MG63 (cell line): ENCODE results near the gene ALDH1L1. TPM values are rescaled to one million over a fixed set of nuclear protein-coding genes. Genes with fewer than 3 reads are reported as not detected.

Source experiments
- DNase-seq: peaks from one replicate; pipeline ENCODE4 v3.0.0-alpha.2; 2020
- H3K27me3 ChIP-seq: fragments of 250-450 bp; sonication (Bioruptor Pico); 2 replicates; pipeline ENCODE4 v1.5.1; 2020; ENCODE audit warnings: mild to moderate bottlenecking, moderate library complexity
- H3K36me3 ChIP-seq: fragments of 250-450 bp; sonication (Bioruptor Pico); 2 replicates; pipeline ENCODE4 v1.5.1; 2020; ENCODE audit warnings: mild to moderate bottlenecking, moderate library complexity
- H3K4me3 ChIP-seq: fragments of 250-450 bp; sonication (Bioruptor Pico); 2 replicates; pipeline ENCODE4 v1.5.1; 2020; ENCODE audit warnings: mild to moderate bottlenecking, moderate library complexity
- H3K9me3 ChIP-seq: fragments of 250-450 bp; sonication (Bioruptor Pico); 2 replicates; pipeline ENCODE4 v1.5.1; 2020; ENCODE audit warnings: mild to moderate bottlenecking, moderate library complexity
- total RNA-seq: library from RNA; depleted of rRNA; stranded (reverse); fragments of >200 nt; shearing (Covaris generic); gene quantifications from 2 replicates; pipeline ENCODE4 v1.2.3, GENCODE V29; 2014; ENCODE audit warnings: low replicate concordance

ALDH1L1 gene
- total RNA-seq, 1 experiment from 2014 or later = not detected

DNA sequence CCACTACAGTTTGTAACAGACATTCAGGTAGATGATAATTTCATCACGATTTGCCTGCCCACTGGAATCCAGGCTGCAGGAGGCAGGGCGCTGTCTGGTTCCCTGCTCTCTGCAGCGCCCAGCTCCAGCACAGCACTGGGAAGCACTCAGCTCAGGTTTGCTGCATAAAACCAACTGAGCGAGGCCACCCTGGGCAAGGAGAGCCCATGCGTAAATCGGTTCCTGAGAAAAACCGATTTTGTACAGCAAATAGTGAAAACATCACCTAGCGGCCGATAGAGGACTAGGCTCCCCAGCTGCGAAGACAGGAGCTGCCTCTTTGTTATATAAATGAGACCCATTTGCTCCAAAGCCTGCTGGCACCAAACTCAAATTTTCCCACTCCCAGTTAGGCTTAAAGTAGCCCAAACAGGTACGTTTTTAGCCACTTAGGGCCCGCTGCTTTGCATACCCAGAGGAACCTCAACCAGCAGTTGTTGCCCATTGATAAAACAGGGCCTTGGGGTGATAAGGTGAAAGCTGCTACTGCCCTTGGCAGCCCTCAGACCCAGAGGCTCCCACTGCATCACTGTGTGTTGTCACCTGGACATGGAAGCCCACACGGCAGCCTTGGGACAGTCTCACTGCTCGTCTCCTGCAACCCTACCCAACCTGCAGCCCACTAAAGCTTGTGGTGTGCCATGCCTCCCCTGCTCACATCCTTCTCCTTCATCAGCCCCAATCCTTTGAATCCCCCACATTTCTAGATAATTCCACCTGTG is 47.5 kb downstream of the ALDH1L1 start:
- no peak overlapping the region for H3K4me3 ChIP-seq
- H3K27me3 ChIP-seq = no peaks in the 10 kb centered on the region; the same call in 1 of the 2 replicates
- H3K36me3 ChIP-seq = no peaks in the 10 kb centered on the region
- no peaks in the 10 kb centered on the region for H3K9me3 ChIP-seq
- DNase-seq = no peak

DNA sequence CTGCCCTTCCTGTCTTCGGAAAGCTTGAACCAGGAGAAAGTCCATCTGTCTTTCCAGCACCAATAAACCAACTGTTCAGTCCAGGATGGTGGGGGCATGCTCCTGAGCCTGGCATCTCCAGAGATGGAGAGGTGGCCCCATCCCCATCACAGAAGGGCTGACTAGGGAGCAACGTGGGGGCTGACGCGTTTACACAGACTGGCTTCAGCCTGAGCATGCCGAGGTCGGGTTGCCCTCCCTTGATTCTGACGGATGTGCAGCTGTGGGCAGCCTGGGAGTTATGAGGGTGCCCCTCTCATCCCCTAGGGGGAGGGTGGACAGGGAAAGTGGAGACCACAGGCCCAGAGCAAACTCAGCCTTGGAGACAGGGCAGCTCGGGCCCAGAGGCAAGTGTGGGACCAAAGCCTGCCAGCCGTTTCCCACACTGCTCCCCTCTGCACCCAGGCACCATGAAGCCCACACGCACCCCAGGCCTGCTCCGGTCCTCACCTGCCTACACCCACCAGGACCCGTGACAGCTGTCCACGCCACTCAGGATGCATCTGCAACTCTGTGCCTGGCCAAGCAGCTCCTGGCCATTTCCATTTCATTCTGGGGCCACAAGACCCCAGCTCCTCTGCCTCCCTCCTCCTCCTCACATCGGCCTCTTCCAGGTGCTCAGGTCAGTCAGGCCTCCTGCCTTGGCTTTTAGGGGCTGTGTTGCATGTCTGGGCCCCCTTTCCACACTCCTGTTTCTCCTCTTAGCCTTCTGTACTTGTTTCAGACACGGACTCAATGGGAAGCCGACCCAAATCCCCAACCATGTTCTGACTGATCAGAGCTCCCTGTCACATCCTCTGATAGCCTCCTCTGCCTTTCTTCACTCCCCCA is 48.3 kb downstream of the ALDH1L1 start:
- no peak overlapping the region for H3K4me3 ChIP-seq
- H3K9me3 ChIP-seq = no peaks in the 10 kb centered on the region
- no peaks in the 10 kb centered on the region for H3K36me3 ChIP-seq
- H3K27me3 ChIP-seq = no peaks in the 10 kb centered on the region; the same call in 1 of the 2 replicates
- DNase-seq = no peak

DNA sequence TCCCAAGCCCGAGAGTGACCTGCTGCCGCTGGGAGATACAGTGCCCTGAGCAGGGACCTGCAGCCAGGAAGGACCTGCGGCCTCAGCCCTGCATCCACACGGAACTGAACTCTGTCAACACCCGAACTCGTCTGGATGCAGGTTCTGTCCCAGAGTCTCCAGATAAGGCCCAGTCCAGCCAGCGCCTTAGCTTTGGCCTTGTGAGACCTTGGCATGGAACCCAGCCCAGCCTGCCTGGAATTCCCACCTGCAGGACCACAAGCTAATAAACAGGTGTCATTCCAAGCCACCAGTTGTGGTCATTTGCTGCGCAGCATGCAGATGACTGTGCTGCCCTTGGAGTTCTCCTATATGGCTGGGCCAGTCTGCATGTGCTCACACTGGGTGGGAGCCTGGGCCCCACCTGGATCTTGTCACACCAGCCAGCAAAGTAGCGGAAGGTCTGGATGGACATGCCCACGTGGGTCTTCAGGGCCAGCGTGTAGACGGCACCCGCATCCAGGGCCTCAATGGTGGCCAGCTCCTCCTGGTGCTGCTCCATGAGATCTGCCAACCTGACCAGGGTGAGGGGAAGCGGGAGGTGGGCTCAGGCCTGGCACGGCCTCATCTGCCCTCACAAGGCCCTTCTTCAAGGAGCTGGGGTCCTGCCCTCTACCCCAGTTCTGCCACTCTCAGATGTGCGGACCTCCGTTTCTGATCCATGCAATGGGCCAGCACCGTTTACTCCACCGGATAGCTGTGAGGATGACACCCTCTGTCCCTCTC is 49.2 kb downstream of the ALDH1L1 start:
- no peak for DNase-seq
- Histone ChIP-seq H3K9me3 (no peaks in the 10 kb centered on the region), H3K27me3 (no peaks in the 10 kb centered on the region), H3K36me3 (no peaks in the 10 kb centered on the region), H3K4me3 (no peak overlapping the region)

DNA sequence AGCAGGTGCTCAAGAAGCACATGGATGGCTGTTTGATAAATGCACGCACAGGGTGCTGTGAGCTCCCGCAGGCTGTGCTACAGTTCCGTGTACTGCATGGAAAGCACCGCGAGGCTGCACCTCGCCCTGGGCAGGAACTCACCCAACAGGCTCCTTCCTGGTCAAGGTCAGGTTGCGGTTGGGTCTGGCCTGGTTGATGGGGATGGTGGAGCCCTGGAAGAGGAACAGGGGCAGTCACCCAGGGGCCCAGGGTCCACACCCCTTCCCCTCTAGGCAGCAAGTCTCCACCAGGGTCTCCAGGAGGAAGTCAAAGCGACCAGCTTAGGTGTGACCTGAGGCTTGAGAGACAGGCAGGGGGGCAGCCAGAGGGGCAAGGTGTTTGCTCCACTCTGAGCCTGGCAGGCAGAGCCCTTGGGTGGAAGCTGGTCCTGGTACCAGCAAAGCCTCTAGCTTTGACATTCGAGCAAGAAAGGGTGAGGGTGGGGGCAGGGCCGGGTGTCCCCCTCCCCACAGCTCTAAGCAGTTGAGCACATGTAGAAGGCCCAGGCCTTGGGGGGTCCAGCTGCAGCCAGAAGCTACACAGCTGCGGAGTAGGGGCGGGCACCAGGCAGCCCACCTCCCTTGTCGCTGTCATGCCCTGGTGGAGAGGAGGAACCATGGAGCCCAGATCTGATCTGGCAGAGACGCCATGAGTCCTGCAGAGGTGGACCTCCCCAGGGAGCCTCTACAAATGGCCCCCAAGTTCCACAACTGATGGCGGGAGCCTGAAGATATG is 50.1 kb downstream of the ALDH1L1 start:
- Histone ChIP-seq H3K27me3 (no peaks in the 10 kb centered on the region), H3K9me3 (no peaks in the 10 kb centered on the region), H3K36me3 (no peaks in the 10 kb centered on the region), H3K4me3 (no peak overlapping the region)
- no peak for DNase-seq

DNA sequence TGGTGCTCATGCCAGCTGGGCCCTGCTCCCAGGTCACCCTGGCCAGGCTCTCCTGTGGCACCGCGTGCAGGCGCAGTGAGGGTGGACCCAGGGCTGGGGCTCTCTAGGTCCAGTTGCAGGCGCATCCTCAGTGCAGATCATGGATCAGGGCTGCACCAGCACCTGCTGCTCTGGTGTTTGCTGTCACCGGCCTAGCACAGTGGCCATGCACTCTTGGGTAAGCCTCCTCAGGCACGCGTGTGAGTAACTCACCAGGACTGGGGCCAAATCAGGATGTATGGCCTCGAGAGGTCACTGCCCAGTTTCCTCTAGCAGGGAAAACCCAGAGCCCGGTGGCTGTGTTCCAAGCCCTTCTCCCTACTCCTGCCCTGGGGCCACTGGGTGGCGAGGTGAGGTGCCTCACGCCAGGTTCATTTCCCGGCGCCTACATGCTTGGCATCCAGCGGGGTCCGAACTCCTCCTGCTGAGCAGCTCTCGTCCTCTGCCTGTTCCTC is 50.9 kb downstream of the ALDH1L1 start:
- DNase-seq = peak; percentile 88
- Histone ChIP-seq H3K27me3 (no peaks in the 10 kb centered on the region), H3K9me3 (no peaks in the 10 kb centered on the region), H3K36me3 (no peaks in the 10 kb centered on the region), H3K4me3 (no peak overlapping the region)

DNA sequence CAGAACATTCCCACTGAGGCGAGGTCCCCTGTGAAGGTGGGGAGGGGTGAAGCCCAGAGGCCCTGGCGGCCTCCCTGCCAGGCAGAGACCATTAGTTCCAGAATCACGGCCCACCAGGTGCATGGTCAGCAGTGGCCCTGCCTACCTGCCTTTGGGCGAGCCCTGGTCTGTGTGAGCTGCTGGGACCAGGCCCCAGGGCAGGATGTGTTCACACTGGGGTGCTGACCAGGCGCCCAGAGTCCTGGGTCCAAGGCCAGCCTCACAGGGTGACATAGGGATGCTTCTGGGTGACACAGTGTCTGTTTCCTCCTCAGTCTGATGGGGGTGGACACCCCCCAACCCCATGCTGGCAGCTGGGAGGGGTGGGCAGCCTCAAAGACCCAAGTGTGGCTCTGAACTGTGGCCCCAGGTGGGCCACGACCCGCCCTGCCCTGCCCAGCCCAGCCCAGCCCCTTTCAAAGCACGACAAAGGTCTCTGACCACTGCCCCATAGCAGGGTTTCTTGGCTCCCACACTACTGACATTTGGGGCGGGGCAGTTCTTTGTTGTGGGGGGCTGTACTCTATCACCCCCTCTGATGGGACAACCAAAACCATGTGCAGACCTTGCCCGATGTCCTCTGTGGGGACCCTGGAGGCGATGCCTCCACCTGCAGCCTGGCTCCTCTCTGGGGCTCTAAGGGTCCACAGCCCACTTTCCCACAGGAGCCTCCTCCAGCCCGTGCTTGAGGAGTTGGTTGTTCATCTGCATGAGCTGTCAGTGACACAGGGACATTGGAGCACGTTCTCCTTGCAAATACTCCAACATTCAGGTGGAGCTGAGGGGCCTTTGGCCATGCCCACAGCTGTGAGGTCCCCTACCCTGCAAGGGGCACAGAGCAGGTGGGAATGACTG is 51.6 kb downstream of the ALDH1L1 start:
- H3K9me3 ChIP-seq = no peaks in the 10 kb centered on the region
- no peak for DNase-seq
- H3K36me3 ChIP-seq = no peaks in the 10 kb centered on the region
- H3K27me3 ChIP-seq = no peaks in the 10 kb centered on the region
- no peak overlapping the region for H3K4me3 ChIP-seq

DNA sequence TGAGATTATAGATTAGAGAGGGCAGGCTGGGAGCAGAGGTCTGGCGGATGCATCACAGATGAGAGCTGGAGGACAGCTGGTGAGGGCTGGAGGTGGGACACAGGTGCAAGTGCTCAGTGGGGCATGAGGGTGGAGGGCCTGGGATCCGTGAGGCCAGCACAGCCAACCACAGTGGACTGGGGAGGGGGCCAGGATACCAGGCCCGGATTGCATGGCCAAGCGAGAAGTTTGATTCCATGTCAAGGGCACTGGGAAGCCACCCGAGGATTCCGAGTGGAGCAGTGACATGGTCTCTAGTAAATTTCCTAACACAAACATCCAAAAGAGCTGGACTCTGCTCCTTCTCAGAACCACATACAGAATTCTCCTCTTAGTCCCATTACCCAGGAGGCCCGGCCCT is 52.5 kb downstream of the ALDH1L1 start:
- DNase-seq = no peak
- H3K9me3 ChIP-seq = no peaks in the 10 kb centered on the region
- H3K4me3 ChIP-seq = no peak overlapping the region
- H3K27me3 ChIP-seq = no peaks in the 10 kb centered on the region
- H3K36me3 ChIP-seq = no peaks in the 10 kb centered on the region

DNA sequence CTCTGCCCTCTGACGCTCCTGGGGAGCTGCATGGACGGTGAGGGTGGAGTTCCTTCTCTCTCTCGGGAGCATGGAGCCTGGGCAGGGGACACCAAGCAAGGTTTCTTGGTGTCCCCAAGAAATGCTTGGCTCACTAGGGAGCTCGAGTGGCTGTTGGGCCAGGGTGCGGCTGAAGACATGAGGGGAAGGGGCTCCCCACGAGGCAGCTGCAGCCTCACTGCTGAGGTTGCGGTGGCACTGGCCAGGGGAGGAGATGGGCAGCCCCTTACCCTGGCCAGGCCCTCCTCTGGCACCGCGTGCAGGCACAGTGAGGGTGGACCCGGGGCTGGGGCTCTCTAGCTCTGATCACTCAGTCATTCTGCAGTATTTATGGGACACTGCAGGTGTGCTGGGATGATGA is 52.9 kb downstream of the ALDH1L1 start:
- H3K36me3 ChIP-seq = no peaks in the 10 kb centered on the region
- no peak for DNase-seq
- H3K27me3 ChIP-seq = no peaks in the 10 kb centered on the region
- H3K9me3 ChIP-seq = no peaks in the 10 kb centered on the region
- no peak overlapping the region for H3K4me3 ChIP-seq

DNA sequence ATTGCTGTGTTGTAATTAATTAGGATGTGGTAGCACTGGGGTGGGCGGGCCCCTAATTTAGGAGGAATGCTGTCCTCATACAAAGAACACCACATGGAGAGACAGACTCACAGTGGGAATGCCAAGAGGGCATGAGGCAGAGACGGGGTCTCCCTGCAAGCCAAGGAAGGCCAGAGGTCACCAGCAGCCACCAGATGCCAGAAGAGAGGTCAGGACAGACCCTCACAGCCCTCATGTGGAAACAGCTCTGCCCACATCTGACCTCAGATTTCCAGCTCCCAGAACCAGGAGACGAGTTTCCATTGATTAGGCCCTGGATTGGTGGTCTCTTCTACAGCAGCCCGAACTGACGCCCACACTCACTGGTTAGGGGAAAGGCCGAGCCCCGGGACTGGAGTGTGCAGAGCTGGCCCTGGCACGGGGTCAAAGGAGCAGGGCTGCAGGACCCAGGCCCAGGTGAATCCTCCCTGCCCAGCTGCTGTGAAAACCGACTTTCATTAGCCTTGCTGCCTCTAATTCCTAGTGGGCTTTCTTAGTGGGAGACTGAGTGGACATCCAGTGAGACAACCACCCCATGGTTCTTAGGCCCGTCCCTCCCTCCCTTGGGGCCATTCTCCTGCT is 53.5 kb downstream of the ALDH1L1 start:
- no peaks in the 10 kb centered on the region for H3K9me3 ChIP-seq
- H3K4me3 ChIP-seq = no peak overlapping the region
- H3K27me3 ChIP-seq = no peaks in the 10 kb centered on the region
- no peak for DNase-seq
- no peaks in the 10 kb centered on the region for H3K36me3 ChIP-seq

DNA sequence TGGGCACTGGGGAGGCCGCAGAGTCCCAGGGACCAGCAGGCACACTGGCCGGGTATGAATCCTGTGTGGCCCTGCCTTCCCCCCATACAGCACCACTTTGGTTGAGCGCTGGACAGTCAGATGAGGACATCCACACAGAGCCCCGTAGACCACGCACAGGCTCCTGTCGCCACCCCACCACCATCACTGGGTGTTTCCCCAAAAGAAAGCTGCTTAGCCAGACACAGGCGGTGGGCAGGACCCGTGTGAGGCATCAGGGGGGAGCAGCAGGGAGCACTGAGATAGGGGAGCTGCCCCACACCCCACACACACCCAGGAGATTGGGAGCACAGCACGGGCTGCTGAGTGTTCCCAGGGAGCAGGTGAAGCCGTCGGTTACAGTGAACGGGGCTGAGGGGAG is 54.1 kb downstream of the ALDH1L1 start:
- Histone ChIP-seq H3K36me3 (no peaks in the 10 kb centered on the region), H3K9me3 (no peaks in the 10 kb centered on the region), H3K27me3 (no peaks in the 10 kb centered on the region), H3K4me3 (no peak overlapping the region)
- DNase-seq = peak; percentile 0

DNA sequence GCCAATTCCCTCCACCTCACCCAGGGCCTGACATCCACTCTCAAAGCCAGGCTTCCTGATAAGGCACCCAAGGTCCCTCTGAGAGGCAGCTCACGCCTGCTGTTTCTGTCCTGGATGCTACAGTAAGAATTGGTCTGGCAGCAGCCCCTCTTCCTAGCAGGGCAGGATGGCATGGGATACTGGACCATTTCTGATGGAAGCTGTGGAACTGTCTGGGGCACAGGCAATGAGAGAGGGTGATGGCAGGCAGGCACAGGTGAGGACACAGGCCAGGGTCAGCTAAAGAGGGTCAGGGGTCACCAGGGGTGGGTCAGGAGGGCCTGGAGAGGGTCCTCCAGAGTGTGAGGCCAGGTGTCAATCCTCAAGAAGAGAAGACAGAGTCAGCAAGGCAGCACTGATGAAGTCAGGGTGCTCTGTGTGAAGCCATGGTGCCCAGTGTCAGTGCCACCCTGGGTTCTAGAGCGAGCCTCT is 54.6 kb downstream of the ALDH1L1 start:
- H3K27me3 ChIP-seq = no peaks in the 10 kb centered on the region
- no peaks in the 10 kb centered on the region for H3K36me3 ChIP-seq
- H3K9me3 ChIP-seq = no peaks in the 10 kb centered on the region
- DNase-seq = no peak
- H3K4me3 ChIP-seq = no peak overlapping the region

DNA sequence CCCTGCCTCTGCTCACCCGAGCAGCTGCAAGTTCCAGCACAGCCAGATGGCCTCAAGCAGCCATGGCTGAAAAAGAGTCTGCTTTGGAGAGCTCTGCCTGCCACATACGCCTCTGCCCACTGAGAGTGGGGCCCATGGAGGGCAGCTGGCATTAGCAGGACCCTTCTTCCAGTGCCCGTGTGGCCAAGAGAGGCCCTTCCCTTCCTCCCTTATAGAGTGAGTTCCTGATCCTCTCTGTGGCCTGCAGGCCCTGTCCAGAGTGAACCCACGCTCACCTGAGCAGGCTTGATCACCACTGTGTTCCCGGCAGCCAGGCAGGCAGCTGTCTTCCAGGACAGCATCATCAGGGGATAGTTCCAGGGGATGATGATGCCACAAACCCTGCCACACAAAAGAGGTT is 55.0 kb downstream of the ALDH1L1 start:
- H3K36me3 ChIP-seq = no peaks in the 10 kb centered on the region
- H3K9me3 ChIP-seq = no peaks in the 10 kb centered on the region
- no peak overlapping the region for H3K4me3 ChIP-seq
- H3K27me3 ChIP-seq = no peaks in the 10 kb centered on the region
- DNase-seq = no peak

DNA sequence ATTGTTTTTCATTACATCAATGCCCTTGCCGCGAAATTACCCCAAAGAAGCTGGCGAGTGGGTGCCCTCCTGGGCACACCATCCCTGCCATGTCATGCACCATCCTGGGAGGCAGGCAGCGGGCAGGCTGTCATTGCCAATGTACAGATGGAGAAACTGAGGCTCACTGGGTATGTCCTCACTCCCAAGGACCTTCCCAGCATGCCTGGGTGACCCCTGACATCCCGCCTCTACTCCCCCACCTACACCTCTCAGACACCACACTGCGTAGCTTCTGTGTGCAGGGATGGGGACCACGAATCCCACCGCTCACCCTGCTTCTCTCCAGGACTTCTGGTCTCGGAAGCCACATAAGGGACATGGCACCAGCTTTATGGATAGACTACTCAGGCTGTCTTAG is 55.5 kb downstream of the ALDH1L1 start:
- Histone ChIP-seq H3K36me3 (no peaks in the 10 kb centered on the region), H3K4me3 (no peak overlapping the region), H3K27me3 (peaks cover 4% of the 10 kb centered on the region; the same call in 1 of the 2 replicates), H3K9me3 (no peaks in the 10 kb centered on the region)
- no peak for DNase-seq

DNA sequence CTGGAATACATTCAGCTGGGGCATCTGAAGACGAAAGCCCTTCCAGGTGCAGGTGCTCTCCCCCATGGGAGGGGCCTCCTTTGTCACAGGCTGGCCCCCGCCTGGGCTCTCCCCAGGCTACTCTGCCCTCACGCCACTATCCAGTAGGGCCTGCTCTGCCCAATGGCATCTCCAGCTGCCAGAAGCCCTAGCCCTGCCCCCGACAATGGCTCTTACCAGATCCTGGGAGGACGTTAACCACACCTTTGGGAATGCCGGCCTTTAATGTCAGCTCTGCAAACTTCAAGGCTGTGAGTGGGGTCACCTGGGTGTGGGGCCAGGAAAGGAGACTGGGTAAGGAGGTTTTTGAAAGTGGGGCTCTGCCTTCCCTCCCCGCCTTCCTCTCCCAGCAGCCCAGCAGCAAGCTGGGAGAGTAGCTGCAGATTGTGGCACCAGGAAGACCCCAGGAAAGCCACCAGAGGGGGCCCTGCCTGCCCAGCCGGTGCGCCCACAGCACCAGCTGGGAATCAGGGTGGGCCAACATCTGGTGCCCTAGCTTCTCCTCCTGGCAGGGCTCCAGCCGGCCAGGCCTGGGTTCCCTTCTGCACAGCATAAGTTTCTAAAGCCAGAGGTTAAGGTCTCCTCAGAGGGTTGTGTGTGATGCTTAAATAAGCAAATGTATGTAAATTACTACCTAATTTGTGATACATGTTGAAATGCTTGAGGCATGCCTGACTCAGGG is 56.1 kb downstream of the ALDH1L1 start:
- no peak for DNase-seq
- Histone ChIP-seq H3K4me3 (no peak overlapping the region), H3K9me3 (no peaks in the 10 kb centered on the region), H3K36me3 (no peaks in the 10 kb centered on the region), H3K27me3 (peaks cover 6% of the 10 kb centered on the region; the same call in 1 of the 2 replicates)
